Measurements from ENCODE around the gene HNRNPCL1. TPM values are rescaled to one million over a fixed set of nuclear protein-coding genes. Genes with fewer than 3 reads are reported as not detected.
"Not testable (repeated sequence)": the region's sequence is repeated elsewhere in the genome, so short reads cannot be mapped to it uniquely, and the experiment has no call there.

HNRNPCL1 gene
- total RNA-seq, 2 donors from 2014 or later, result not detected

DNA sequence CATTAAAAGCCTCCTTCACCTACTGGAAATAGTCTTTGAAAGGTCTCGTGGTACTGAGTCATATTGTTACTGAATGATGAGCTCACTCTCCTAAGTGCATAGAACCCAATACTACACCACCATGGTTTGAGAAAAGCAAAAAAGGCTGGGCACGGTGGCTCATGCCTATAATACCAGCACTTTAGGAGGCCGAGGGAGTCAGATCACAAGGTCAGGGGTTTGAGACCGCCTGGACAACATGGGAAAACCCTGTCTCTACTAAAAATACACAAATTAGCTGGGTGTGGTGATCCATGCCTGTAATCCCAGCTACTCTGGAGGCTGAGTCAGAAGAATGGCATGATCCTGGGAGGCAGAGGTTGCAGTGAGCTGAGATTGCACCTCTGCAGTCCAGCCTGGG, 3.3 kb upstream of the HNRNPCL1 start:
- WGBS, 2 experiments (ENCODE audit: insufficient coverage in 1 of 2, insufficient read length in 1 of 2), result 55% methylated on average over 4 of the region's 4 CpGs; no CpG with 5 or more reads in 1 of the 2 experiments
- no peaks in the 10 kb centered on the region for H3K27me3 ChIP-seq (ENCODE audit: control insufficient read depth, insufficient read depth, low read length, poor library complexity, severe bottlenecking)
- H3K36me3 Mint-ChIP-seq (ENCODE audit: low read depth), result peaks cover 3% of the 10 kb centered on the region
- H3K9ac ChIP-seq (ENCODE audit: extremely low read depth, low read length, poor library complexity, severe bottlenecking), result no peak overlapping the region
- peaks cover 27% of the 10 kb centered on the region for H3K9me3 ChIP-seq (ENCODE audit: control insufficient read depth, low read length)
- no peak overlapping the region for H3K4me3 Mint-ChIP-seq
- H3K4me3 ChIP-seq (ENCODE audit: low read length), result no peak overlapping the region
- H3K27ac ChIP-seq (ENCODE audit: low read depth, low read length), result no peak overlapping the region
- H3K4me1 ChIP-seq (ENCODE audit: control insufficient read depth, insufficient read depth, low read length), result no peaks in the 10 kb centered on the region
- no peaks in the 10 kb centered on the region for H3K27me3 Mint-ChIP-seq (ENCODE audit: insufficient read depth)
- H3K27ac Mint-ChIP-seq, result no peak overlapping the region
- DNase-seq, result no peak
- H3K9me3 Mint-ChIP-seq, result peaks cover 82% of the 10 kb centered on the region
- TF ChIP-seq, protein P1, sequence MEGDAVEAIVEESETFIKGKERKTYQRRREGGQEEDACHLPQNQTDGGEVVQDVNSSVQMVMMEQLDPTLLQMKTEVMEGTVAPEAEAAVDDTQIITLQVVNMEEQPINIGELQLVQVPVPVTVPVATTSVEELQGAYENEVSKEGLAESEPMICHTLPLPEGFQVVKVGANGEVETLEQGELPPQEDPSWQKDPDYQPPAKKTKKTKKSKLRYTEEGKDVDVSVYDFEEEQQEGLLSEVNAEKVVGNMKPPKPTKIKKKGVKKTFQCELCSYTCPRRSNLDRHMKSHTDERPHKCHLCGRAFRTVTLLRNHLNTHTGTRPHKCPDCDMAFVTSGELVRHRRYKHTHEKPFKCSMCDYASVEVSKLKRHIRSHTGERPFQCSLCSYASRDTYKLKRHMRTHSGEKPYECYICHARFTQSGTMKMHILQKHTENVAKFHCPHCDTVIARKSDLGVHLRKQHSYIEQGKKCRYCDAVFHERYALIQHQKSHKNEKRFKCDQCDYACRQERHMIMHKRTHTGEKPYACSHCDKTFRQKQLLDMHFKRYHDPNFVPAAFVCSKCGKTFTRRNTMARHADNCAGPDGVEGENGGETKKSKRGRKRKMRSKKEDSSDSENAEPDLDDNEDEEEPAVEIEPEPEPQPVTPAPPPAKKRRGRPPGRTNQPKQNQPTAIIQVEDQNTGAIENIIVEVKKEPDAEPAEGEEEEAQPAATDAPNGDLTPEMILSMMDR (conservative IDR thresholded peaks at IDR 0.05), result no peak
- H3K36me3 ChIP-seq (ENCODE audit: control insufficient read depth, insufficient read depth, low read length), result no peaks in the 10 kb centered on the region
- H3K4me1 Mint-ChIP-seq, result no peaks in the 10 kb centered on the region

DNA sequence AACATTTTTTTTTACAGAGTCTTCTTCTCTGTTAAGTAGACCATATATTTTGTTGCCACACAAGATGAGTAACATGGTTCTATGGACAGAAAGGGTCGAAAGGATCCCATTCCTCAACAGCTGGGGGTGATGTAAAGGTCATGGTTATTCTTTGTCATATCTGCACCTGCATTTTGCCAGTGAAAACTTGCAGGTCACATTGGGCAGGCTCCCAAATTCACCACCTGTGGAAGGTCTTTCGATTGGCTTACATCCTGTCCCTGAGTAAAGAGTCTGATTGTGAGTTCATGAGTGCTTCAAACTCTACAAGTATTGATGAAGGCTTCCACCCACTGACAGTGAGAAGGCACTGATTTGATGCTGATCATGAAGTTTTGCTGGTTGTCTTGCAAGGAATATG, 15.3 kb downstream of the HNRNPCL1 start:
- H3K27me3 Mint-ChIP-seq (ENCODE audit: insufficient read depth); H3K4me3 Mint-ChIP-seq; H3K4me1 Mint-ChIP-seq; H3K27ac ChIP-seq (ENCODE audit: low read depth, low read length); H3K36me3 Mint-ChIP-seq (ENCODE audit: low read depth); DNase-seq; H3K4me1 ChIP-seq (ENCODE audit: control insufficient read depth, insufficient read depth, low read length); H3K9ac ChIP-seq (ENCODE audit: extremely low read depth, low read length, poor library complexity, severe bottlenecking); H3K9me3 ChIP-seq (ENCODE audit: control insufficient read depth, low read length); H3K27ac Mint-ChIP-seq; H3K36me3 ChIP-seq (ENCODE audit: control insufficient read depth, insufficient read depth, low read length); H3K27me3 ChIP-seq (ENCODE audit: control insufficient read depth, insufficient read depth, low read length, poor library complexity, severe bottlenecking); H3K4me3 ChIP-seq (ENCODE audit: low read length): not testable (repeated sequence)
- 43 to 46% methylated on average over 2 of the region's 2 CpGs for WGBS, 2 experiments (ENCODE audit: insufficient coverage in 1 of 2, insufficient read length in 1 of 2)
- H3K9me3 Mint-ChIP-seq, result peaks cover 66% of the 10 kb centered on the region

DNA sequence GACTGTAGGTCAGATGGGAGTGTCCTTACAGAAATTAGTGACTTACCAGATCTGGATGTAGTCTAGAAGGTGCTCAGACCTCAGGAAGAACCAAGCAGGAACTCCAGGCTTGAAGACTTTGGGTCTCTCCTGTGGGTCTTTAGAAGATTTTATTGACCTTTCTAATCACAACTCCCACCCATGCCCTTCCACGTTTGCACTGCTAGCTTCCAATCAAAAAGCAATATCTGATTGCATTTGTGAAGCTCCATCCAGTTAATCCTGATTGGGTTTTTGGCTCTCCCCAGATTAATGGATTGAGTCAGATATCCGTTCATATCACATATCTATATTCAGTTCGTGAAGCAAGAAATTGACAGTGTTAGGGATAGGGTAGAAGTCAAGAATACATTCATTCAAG, 17.2 kb downstream of the HNRNPCL1 start, which contains the start of gene PRAMEF11:
Gene PRAMEF11 (minus strand): TSS at position 101 of the 400 bp plus-strand sequence. CDS start 2,621 bp downstream, outside the sequence.
- not testable (repeated sequence) for H3K27ac Mint-ChIP-seq; H3K36me3 ChIP-seq (ENCODE audit: control insufficient read depth, insufficient read depth, low read length); H3K4me1 Mint-ChIP-seq; H3K4me3 Mint-ChIP-seq; H3K27ac ChIP-seq (ENCODE audit: low read depth, low read length); H3K4me1 ChIP-seq (ENCODE audit: control insufficient read depth, insufficient read depth, low read length); H3K27me3 Mint-ChIP-seq (ENCODE audit: insufficient read depth); H3K36me3 Mint-ChIP-seq (ENCODE audit: low read depth); DNase-seq; H3K4me3 ChIP-seq (ENCODE audit: low read length); H3K9me3 ChIP-seq (ENCODE audit: control insufficient read depth, low read length); H3K27me3 ChIP-seq (ENCODE audit: control insufficient read depth, insufficient read depth, low read length, poor library complexity, severe bottlenecking); H3K9ac ChIP-seq (ENCODE audit: extremely low read depth, low read length, poor library complexity, severe bottlenecking)
- H3K9me3 Mint-ChIP-seq, result peaks cover 62% of the 10 kb centered on the region
- WGBS, 2 experiments (ENCODE audit: insufficient coverage in 1 of 2, insufficient read length in 1 of 2), result 21% methylated on average over 2 of the region's 3 CpGs; no CpG with 5 or more reads in 1 of the 2 experiments

DNA sequence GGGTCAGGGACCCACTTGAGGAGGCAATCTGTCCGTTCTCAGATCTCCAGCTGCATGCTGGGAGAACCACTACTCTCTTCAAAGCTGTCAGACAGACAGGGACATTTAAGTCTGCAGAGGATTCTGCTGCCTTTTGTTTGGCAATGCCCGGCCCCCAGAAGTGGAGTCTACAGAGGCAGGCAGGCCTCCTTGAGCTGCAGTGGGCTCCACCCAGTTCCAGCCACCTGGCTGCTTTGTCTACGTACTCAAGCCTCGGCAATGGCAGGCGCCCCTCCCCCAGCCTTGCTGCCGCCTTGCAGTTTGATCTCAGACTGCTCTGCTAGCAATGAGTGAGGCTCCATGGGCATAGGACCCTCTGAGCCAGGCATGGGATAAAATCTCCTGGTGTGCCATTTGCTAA, 29.5 kb downstream of the HNRNPCL1 start:
- H3K9me3 ChIP-seq (ENCODE audit: control insufficient read depth, low read length); H3K27me3 ChIP-seq (ENCODE audit: control insufficient read depth, insufficient read depth, low read length, poor library complexity, severe bottlenecking); H3K4me1 Mint-ChIP-seq; H3K4me3 ChIP-seq (ENCODE audit: low read length); H3K27me3 Mint-ChIP-seq (ENCODE audit: insufficient read depth); H3K27ac ChIP-seq (ENCODE audit: low read depth, low read length); DNase-seq; H3K36me3 Mint-ChIP-seq (ENCODE audit: low read depth); H3K27ac Mint-ChIP-seq; H3K9ac ChIP-seq (ENCODE audit: extremely low read depth, low read length, poor library complexity, severe bottlenecking); H3K4me3 Mint-ChIP-seq; H3K4me1 ChIP-seq (ENCODE audit: control insufficient read depth, insufficient read depth, low read length); H3K36me3 ChIP-seq (ENCODE audit: control insufficient read depth, insufficient read depth, low read length): not testable (repeated sequence)
- WGBS, 2 experiments (ENCODE audit: insufficient coverage in 1 of 2, insufficient read length in 1 of 2), result 68 to 90% methylated on average over 2 to 6 of the region's 6 CpGs
- peaks cover 75% of the 10 kb centered on the region for H3K9me3 Mint-ChIP-seq
